ENCODE data around the gene LIMS2.

DNA sequence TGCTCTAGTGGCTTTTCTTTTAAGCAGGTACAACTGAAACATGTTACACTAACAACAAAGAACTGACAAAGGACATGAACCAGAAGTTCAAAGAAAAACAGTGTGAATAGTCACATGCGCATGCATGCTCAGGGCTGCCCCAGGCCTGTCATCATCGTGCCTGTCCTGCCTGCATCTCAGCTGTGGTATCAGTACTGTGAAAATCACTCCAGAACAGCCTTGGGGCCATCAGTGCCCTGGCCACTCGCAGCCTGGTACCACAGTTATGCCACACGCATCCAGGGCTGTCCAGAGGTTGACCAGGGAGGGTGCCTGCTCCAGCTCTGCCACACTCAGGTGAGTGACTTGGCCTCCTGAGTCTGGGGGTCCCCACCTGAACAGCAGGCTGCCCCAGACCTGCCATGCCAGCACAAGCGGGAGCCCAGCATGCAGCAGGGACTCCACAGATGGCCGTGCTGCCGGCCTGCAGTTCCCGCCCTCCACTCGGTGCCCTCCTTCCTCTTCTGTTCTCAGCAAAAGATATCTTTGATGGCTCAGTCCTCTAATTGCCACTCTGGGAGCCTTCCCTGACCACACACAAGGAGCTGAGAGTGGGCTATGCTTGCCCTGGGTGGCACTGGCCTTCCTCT, 12.3 kb downstream of the LIMS2 start:
- TF ChIP-seq, protein P1, sequence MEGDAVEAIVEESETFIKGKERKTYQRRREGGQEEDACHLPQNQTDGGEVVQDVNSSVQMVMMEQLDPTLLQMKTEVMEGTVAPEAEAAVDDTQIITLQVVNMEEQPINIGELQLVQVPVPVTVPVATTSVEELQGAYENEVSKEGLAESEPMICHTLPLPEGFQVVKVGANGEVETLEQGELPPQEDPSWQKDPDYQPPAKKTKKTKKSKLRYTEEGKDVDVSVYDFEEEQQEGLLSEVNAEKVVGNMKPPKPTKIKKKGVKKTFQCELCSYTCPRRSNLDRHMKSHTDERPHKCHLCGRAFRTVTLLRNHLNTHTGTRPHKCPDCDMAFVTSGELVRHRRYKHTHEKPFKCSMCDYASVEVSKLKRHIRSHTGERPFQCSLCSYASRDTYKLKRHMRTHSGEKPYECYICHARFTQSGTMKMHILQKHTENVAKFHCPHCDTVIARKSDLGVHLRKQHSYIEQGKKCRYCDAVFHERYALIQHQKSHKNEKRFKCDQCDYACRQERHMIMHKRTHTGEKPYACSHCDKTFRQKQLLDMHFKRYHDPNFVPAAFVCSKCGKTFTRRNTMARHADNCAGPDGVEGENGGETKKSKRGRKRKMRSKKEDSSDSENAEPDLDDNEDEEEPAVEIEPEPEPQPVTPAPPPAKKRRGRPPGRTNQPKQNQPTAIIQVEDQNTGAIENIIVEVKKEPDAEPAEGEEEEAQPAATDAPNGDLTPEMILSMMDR (IDR thresholded peaks at IDR 0.05): no peak
- TF ChIP-seq POLR2A (IDR thresholded peaks at IDR 0.05; ENCODE audit: low read depth): no peak
